HG03060 (cell line): Measurements from ENCODE around the gene DTX3.
A peak's percentile ranks its signal among the peaks of the same experiment; 100 is the strongest.
"Not testable (repeated sequence)": the region's sequence is repeated elsewhere in the genome, so short reads cannot be mapped to it uniquely, and the experiment has no call there.

Source experiments
- ATAC-seq: cut with Tn5 transposase; IDR thresholded peaks from one replicate; pipeline ENCODE4 v1.9.1; 2021; ENCODE audit warnings: low read depth, moderate number of reproducible peaks; ENCODE audit not compliant: unreplicated experiment

The DTX3 gene

DNA sequence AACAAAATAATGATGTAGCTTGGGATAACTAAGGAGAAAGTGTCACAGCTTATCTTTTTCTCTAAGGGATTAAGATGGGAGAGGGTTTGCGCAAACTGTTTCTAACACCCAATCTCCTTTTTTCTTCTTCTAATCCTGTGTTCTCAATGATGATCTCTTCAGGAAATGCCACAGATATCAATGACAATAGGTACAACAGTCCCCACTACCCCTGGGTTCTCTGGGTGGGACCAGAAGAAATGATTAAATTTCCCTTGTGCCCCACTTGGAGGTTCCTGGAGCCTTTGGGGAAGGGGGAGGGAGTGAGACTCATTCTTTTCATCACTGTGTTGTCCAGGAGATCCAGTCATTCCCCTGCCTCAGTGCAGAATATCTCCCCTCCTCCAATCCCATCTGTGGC is 22.2 kb upstream of the DTX3 start:
- ATAC-seq: no peak

DNA sequence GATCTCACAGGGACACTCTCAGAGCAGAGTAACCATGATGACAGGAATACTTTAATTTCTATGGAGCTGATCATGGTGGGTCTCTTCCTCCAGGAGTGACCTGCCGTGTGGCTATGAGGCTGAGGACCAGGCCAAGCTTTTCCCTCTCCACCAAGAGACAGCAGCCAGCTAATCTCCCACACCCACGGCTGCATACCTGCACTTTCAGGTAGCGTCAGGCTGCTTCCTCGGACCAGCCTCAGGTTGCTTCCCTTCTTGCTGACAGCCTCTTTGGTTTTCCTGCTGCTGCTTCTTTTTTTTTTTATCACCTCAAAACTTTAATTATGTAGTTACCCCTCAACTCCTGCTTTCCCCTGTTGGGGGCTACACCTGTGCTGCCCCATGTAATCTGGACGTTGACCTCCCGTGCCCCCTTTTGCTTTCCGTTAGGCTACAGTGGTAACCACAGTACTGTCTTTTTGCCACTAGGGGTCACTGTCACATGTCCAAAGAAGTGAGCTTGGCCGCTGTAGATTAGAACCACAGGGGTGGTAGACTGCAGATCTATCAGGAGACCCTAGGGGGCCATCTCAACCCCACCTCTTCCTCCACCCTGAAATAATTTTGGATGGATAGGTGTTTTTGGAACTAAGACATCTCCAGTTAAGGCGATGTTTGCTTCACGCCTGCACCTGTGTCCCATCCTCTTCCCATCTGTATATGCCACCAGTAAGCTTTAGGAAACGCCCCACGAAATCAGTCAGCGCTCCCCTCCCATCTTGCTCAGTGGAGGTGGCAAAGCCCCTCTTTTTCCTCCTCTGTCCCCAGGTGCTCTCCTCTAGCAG is 21.4 kb upstream of the DTX3 start:
- peak; percentile 93 for ATAC-seq

DNA sequence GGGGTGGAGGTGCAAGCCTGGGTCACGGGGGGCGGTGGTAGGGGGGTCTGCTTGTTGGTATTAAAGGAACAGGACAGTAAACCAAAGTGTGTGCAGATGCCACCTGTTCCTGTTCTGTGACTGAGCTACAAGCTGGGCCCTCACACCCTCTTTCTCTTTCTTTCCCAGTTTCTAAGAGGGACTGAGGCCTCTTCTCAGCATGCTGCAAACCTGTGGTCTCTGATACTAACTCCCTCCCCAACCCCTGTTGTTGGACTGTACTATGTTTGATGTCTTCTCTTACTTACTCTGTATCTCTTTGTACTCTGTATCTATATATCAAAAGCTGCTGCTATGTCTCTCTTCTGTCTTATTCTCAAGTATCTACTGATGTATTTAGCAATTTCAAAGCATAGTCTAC is 20.6 kb upstream of the DTX3 start:
- ATAC-seq: no peak

DNA sequence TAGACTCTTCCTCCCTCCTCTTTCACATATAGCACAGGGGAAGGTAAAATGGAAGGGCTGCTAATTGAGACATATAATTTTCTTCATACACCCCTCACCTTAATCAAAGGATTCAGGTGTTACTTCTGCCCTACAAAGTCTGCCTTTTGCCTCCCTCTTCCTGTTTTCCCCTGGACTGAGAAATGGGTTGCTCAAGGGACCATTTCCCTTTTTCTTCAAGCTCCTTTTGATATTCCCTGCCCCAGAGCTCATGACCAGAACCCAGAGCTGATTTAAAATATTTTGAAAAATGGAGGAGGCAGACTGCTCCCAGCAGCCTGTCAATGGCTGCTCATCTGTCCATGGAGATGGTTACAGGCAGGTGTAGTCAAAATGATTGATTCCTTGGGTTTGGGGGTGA is 19.9 kb upstream of the DTX3 start:
- ATAC-seq: no peak

DNA sequence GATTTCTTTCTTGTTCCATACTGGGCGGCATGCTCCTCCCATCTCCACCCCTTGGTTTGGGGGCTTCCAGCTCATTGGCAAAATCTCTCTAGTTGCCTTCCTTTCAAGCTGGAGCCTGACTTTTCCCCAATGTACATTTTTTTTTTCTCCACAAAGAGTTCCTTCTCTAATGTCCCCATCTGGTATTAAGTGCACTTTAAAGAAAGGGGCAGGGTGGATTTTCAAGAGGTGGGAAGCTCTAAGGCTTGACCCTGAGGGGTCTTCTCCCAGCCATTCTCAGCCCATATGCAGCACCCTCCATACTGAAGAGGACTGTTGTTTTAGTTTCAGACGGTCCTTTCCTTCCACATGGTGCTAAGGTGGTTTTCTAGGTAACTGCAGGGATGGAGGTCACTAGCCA is 19.5 kb upstream of the DTX3 start:
- ATAC-seq: no peak

DNA sequence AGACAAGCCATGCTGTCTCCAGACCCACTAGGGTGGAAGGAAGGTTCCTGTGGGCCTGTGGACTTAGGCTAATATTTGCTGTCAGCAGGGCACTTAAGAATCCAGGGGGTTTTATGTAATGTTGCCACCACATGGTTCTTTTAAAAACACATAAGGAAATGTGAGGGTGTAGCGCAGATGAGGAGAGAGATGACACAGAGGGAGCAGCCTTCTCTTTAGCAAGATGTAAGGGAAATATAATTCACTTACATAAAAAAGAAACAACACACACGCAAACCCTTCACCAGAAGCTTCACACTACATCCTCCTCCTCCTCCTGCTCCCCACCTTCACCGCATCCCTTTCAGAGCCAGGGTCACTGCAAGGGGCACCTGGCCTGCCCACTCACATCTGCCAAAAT is 18.5 kb upstream of the DTX3 start:
- no peak for ATAC-seq

DNA sequence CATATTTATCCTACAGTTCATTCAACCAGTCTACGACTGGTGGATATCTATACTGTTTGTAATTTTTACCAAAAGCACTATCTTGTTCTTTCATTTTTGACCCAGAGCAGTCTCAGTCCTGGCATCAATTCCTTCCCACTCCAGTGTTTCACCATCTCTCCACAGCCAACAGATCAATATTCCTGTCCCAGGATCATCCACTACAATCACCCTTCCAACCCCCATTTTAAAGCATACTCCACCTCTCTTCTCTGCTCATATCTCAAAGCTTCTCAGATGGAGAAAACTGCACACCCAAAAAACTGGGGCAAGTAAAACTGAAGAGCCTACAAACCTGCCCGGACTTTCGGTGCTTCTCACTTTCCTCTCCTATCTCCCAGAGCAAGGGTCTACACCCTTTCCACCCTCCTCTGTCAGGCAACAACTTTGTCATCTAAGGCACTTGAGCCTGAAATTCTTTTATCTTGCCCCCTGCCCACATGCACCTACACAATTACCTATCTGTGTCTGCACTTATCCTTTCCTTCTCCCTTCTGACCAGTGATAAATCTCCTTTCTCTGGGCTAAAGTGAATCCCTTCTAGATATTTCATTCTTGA is 17.7 kb upstream of the DTX3 start:
- ATAC-seq: no peak

DNA sequence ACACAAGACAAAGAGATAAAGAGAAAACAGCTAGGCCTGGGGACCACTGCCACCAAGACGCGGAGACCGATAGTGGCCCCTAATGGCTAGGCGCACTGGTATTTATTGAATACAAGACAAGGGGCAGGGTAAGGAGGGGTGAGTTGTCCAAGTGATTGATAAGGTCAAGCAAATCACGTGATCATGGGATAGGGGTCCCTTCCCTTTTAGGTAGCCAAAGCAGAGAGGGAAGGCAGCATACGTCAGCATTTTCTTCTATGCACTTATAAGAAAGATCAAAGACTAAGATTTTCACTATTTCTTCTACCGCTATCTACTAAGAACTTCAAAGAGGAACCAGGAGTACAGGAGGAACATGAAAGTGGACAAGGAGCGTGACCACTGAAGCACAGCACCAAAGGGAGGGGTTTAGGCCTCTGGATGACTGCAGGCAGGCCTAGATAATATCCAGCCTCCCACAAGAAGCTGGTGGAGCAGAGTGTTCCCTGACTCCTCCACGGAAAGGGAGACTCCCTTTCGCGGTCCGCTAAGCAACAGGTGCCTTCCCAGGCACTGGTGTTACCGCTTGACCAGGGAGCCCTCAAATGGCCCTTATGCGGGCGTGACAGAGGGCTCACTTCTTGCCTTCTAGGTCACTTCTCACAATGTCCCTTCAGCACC is 15.5 kb upstream of the DTX3 start:
- ATAC-seq: not testable (repeated sequence)

DNA sequence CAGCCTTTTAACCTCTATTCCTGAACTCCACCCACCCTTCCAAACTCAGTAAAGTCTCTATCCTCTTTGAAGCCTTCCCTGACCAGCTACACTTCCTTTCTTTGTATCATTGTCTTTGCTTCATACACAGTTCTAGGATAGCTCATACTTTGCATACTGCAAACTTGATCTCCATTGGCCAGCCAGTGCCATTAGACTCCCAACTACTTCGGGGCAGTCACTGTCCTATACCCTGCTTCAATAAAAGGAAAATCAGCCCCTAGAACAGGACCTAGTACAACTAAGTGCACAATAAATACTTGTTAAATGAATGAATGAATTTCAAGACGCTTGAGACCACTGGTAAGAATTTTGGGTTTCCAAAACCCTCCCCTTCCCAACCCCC is 14.2 kb upstream of the DTX3 start:
- ATAC-seq: no peak

DNA sequence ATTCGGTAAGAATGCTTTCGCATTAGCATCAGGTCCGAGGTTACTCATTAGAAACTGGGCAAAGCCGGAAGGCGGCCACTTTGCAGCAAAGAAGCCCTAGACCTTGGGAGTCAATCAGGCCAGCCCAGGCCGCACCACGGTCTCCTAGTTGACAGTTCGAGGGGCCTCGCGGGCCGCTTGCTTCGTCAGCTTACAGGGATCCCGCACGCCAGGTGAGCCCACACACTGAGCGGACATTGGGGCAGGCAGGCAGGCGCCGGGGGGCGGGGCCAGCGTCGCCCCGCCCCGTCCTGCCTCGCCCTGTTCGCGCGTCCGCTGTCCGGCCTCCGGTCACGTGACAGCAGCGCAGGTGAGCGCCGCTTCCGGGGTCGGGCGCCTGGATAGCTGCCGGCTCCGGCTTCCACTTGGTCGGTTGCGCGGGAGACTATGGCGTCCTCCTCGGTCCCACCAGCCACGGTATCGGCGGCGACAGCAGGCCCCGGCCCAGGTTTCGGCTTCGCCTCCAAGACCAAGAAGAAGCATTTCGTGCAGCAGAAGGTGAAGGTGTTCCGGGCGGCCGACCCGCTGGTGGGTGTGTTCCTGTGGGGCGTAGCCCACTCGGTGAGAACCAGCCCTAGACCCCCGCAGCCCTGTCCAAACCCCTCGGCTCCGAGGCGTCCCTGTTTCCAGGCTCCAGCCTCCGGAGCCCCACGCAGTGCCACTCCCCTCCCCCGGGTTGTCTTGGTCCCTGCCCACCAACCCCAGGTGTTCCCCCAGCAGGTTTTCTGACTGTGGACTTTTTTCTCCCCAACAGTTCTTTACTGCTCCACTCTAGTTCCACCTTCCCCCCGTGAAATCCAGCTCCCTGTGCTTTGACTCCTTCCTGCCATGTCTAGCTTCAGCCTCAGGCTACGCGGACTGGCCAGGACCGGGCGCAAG is 13.5 kb upstream of the DTX3 start, which contains the start of gene PIP4K2C:
TSS of gene PIP4K2C (plus strand) at position 329 of the 918 bp plus-strand sequence. CDS start at position 427, 98 bp downstream.
- peak; percentile 62 for ATAC-seq

DNA sequence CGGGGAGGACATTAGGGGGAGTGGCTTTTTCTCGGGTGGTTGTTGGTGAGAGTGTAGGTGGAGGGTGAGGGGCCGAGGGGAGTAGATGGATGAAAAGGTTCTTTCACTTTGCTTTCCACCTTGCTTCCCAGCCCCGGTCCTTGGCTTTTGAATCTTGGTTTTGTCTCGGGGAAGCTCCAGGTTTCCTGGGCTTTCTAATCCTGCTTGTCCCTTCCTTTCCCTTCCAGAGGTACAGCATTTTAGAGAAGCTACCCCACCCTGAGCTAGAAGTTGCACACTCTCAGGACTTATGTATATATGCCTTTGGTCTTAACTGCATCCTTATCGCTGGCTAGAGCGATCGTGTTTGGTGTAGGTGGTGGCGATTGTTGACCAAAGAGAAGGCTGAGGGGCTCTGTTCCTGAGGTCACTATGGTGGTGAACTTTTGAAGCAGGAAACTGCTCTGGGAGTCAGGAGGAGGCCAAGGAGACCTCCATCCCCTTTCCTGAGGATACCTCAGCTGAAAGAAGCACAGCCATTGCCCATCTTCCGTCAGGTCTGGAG is 12.8 kb upstream of the DTX3 start:
- no peak for ATAC-seq

DNA sequence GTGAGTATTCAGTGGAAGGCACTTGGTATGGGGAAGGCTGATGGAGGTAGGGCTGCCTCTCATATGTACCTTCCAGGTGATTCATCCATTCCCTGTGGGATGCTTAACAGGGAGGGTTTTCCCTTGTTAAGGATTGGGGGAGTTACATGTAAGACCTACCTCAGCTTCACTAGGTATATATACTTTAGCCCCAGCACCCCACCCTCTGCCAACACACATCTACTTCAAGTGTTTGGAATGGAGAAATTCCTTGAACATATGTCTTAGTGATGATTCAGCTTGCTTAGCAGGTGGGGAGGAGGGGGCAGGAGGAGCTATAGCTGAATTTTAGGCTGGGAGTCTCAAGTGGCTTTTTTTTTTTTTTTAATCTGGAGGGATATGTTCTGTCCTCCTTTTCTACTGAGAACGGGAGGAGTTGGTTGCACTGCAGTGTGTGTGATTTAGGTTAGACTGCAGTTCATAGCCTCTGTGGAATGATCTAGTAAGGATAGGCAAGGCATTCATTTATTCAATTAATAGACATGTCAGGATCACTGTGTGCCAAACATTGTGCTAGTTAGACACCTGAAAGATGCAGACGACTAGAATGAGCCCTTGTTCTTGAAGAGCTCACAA is 12.0 kb upstream of the DTX3 start:
- ATAC-seq: no peak

DNA sequence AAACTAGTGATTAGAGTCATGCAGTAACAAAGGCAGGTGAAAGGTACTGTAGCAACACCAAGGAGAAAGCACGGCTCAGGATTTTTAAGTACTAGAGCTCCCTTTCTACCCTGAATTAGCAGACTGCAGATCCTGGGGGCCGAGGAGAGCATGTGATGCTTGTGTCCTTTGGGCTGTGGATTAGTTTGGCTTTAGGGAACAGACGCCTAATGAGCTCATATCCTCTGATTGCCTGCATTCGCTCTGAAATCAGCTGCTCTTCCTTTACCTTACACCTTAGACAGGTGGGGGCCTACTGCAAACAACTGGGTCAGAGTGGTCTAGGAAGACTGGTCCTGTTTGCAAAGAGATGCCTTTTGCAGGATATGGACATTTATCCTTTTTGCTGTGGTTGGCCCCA is 11.4 kb upstream of the DTX3 start:
- ATAC-seq: no peak

DNA sequence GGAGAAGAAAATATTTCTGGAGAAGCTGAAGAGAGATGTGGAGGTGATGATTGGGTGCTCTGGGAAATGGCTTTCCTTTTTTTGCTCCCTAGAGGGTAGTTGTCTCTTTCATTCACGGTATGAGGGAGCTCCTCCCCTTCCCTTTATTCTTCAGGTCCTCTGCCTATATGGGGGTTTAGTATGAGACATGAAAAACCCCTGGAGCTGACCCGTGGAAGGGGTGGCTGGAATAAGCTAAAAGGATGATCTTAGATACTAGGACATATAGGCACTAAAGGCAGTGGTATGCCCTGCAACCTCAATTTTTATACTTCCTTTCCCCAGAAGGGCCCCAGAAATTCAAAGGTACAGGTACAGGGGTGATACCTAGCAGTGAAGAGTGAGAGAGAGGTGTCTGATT is 4.2 kb upstream of the DTX3 start:
- no peak for ATAC-seq

DNA sequence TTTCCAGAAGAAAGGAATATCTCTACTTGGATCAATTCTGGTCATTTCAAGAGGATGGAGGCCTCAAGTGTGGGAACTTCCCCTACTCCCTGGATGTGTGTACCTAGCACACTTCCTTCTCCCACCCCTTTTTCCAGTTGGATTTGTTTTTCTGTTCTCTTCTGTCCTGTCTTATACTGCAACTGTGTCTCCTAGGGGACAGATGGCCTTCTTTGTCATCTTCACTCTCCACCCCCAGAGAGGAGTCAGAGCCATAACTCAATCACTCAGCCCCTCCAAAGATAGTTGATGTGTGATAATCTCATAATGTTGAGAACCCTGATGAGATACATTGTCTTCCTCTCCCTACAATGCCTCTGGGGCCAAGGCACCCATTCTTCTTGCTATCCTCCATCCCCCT is 2.1 kb upstream of the DTX3 start:
- ATAC-seq: no peak

DNA sequence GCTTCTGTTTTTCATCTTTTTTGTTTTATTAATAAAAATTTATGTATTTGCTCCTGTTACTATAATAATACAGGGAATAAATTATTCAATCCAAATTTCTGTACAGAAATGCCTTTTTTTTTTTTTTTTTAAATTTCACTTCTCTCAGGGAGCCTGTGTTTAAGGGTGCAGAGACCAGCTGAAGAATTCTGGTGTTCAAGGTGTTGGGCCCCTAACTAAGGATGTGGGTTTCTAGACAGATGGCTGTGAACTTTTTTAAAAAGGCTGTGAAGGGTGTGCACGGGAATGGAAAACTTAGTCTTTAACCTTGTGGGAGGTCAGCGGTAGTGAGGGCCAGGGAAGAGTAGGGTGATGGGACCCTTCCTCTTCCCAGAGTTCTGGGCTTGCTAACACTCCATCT is 1.3 kb upstream of the DTX3 start:
- ATAC-seq: no peak

DNA sequence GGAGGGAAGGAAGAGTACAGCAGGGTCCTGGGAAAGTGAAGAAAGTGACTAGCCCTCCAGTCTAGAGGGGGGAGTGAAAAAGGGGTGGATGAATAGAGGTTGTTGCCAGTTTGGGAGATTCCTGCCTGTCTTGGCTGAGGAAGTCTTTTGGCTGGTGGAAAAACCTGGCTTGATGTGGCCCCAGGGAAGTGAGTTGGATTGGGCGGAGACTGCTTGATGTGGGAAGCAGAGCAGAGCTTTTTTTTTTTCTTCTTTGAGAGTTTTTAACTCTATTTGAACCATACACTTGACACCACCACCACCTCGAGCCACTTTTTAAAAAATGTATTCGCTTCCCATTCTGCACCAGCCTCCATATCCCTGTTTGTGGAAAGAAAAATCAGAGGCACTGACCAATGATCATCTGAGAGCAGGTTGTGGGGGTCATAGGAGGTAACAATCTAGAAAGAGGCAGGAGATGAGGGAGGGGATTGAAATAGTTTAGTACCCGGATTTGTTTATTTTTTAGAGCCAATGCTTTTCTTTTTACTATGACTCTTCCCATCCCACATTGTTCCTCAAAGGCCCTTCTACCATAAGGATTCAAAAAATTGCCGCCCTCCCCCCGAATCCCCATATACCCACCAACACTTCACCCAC is 690 bp upstream of the DTX3 start:
- ATAC-seq: no peak

DNA sequence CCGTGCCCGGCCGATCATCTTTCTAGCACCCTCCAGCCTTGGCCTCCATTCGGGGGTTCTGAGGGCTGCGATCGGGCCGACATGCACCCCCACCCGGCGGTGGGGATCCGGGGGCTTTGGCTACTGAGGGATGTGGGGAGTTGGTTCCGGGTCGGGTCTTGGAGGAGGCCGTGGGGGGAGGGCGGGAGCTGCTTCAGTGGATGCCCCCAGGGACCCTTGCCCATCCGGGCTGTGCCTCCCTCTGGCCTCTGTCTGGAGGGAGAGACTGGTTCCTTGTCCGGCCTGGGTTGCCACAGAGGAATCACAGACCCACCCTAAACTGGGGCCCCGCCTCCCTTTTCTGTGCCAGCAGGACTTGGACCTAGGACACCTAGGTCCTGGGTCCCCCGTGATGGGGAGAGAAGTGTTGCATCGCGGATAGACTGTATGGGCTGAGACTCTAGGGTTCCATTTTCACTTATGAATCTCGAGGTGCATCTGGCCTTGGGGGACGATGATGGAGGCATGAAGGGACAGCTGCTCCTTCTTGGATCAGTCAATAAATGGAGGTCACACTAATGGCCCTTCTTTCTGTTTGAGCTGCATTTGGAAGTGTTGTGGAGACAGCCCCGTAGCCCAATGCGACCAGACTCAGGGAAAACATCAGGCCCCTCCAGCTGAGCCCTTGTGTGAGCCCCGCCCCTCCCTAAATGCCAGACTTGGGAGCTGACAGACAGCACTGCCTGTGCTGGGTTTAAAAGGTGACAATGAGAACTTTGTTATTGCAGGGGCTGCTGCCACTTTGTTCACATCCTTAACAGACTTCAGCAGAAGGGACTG is 577 bp downstream of the DTX3 start:
- no peak for ATAC-seq
